Measurements from ENCODE around the gene NDUFS8. TPM values are rescaled to one million over a fixed set of nuclear protein-coding genes. Genes with fewer than 3 reads are reported as not detected.
A peak's percentile ranks its signal among the peaks of the same experiment; 100 is the strongest.

Gene NDUFS8
- total and polyA plus RNA-seq, 2 of the 13 experiments (the other 11 are each of a cell fraction or from before 2014, with no cell fraction given): 96.7 to 158 TPM

- TF ChIP-seq FOXO4 (CRISPR knock-in tag; conservative IDR thresholded peaks at IDR 0.05): 0 out of 2 replicates have a peak, but pooled peaks have one; percentile 83
- TF ChIP-seq, protein P1, sequence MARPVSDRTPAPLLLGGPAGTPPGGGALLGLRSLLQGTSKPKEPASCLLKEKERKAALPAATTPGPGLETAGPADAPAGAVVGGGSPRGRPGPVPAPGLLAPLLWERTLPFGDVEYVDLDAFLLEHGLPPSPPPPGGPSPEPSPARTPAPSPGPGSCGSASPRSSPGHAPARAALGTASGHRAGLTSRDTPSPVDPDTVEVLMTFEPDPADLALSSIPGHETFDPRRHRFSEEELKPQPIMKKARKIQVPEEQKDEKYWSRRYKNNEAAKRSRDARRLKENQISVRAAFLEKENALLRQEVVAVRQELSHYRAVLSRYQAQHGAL (CRISPR knock-in tag; IDR thresholded peaks at IDR 0.05; ENCODE audit: not compliant biosample characterization): no peak
- TF ChIP-seq WIZ (CRISPR knock-in tag; IDR thresholded peaks at IDR 0.05): no peak
- TF ChIP-seq ZFP36L2 (CRISPR knock-in tag; IDR thresholded peaks at IDR 0.05): no peak
- peak; percentile 95 for TF ChIP-seq NFYC (CRISPR knock-in tag; IDR thresholded peaks at IDR 0.05)
- peak; percentile 12; the same call in 1 of the 2 replicates for TF ChIP-seq ZBTB38 (CRISPR knock-in tag; IDR thresholded peaks at IDR 0.05)
- TF ChIP-seq RNF2 (conservative IDR thresholded peaks at IDR 0.05; ENCODE audit: low read depth): no peak
- peak; percentile 33; the same call in 1 of the 2 replicates for TF ChIP-seq FOXK1 (CRISPR knock-in tag; IDR thresholded peaks at IDR 0.05; ENCODE audit: borderline replicate concordance, low read depth)
- no peak for TF ChIP-seq SOX13 (IDR thresholded peaks at IDR 0.05)
- peak in 1 of 2 experiments; percentile 18; a peak in 1 of 4 replicates for TF ChIP-seq SOX13 (CRISPR knock-in tag; conservative IDR thresholded peaks at IDR 0.05 in 1 of 2, IDR thresholded peaks at IDR 0.05 in 1 of 2)
- TF ChIP-seq STAG1 (CRISPR knock-in tag; IDR thresholded peaks at IDR 0.05): 0 out of 2 replicates have a peak, but pooled peaks have one; percentile 15
- peak; percentile 75; the same call in 1 of the 2 replicates for TF ChIP-seq ZNF274 (CRISPR knock-in tag; IDR thresholded peaks at IDR 0.05)
- TF ChIP-seq CHD2 (IDR thresholded peaks at IDR 0.05; ENCODE audit: low read depth, low read length): 0 out of 2 replicates have a peak, but pooled peaks have one; percentile 36
- TF ChIP-seq USF2 (IDR thresholded peaks at IDR 0.05; ENCODE audit: low read depth, low read length): no peak
- TF ChIP-seq USF2 (CRISPR knock-in tag; IDR thresholded peaks at IDR 0.05; ENCODE audit: borderline replicate concordance): no peak
- peak; percentile 47; the same call in 1 of the 2 replicates for TF ChIP-seq PATZ1 (CRISPR knock-in tag; IDR thresholded peaks at IDR 0.05)
- TF ChIP-seq ZNF546 (CRISPR knock-in tag; conservative IDR thresholded peaks at IDR 0.05): 0 out of 2 replicates have a peak, but pooled peaks have one; percentile 24
- TF ChIP-seq, protein P2, sequence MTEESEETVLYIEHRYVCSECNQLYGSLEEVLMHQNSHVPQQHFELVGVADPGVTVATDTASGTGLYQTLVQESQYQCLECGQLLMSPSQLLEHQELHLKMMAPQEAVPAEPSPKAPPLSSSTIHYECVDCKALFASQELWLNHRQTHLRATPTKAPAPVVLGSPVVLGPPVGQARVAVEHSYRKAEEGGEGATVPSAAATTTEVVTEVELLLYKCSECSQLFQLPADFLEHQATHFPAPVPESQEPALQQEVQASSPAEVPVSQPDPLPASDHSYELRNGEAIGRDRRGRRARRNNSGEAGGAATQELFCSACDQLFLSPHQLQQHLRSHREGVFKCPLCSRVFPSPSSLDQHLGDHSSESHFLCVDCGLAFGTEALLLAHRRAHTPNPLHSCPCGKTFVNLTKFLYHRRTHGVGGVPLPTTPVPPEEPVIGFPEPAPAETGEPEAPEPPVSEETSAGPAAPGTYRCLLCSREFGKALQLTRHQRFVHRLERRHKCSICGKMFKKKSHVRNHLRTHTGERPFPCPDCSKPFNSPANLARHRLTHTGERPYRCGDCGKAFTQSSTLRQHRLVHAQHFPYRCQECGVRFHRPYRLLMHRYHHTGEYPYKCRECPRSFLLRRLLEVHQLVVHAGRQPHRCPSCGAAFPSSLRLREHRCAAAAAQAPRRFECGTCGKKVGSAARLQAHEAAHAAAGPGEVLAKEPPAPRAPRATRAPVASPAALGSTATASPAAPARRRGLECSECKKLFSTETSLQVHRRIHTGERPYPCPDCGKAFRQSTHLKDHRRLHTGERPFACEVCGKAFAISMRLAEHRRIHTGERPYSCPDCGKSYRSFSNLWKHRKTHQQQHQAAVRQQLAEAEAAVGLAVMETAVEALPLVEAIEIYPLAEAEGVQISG (CRISPR knock-in tag; IDR thresholded peaks at IDR 0.05): no peak; the same call in 1 of the 2 replicates
These were observed at the start of gene NDUFS8 (continued) for GRCh38 chr11:68030318-68031143.
